HepG2 (cell line): ENCODE measurements around the gene CNNM3. TPM values are rescaled to one million over a fixed set of nuclear protein-coding genes. Genes with fewer than 3 reads are reported as not detected.
"Not testable (repeated sequence)": the region's sequence is repeated elsewhere in the genome, so short reads cannot be mapped to it uniquely, and the experiment has no call there.

Experiments
- ATAC-seq: fragments of 200-7000 bp; cut with Tn5 transposase; 3 replicates; pipeline ENCODE4 v1.9.1; 2020; ENCODE audit warnings: mild to moderate bottlenecking, moderate library complexity
- BruUV-seq: library from RNA; stranded (reverse); fragments of 400-500 nt; replicated peaks from 2 replicates; lab custom pipeline; 2021; lab: Mats Ljungman, UMichigan
- CTCF ChIA-PET: fragments of 300-600 bp; formaldehyde crosslinking; extraction: SDS; loops from one replicate; lab custom pipeline; 2021; ENCODE audit warnings: low total read pairs, inconsistent platforms, low intra/inter-chr PET ratio; lab: Yijun Ruan, JAX
- POLR2A ChIA-PET: fragments of 350-600 bp; sonication (Branson Sonifier 250); formaldehyde crosslinking; loops from one replicate; lab custom pipeline; 2020; ENCODE audit warnings: antibody characterized with exemption, inconsistent platforms; lab: Yijun Ruan, JAX
- DNase-seq: peaks from one replicate; pipeline ENCODE4 v3.0.0-alpha.2; 2015; ENCODE audit warnings: low spot score
- FAIRE-seq: peaks from 3 replicates; lab custom pipeline; 2011; peaks lifted over from hg19 to GRCh38; lab: Jason Lieb, UNC
- H2AFZ ChIP-seq: one replicate; pipeline ENCODE4 v1.6.1; 2011; ENCODE audit warnings: low read length, inconsistent platforms
- H3K27ac ChIP-seq: fragments of 300-600 bp; 3 replicates; pipeline ENCODE4 v1.8.0; 2011; ENCODE audit warnings: mixed run types, mild to moderate bottlenecking, mixed read lengths, low read length, inconsistent platforms; ENCODE audit not compliant: insufficient read depth; ENCODE audit errors: extremely low read length
- H3K27me3 ChIP-seq, 2 experiments: fragments of 200-600 bp in 1 of 2; 2 replicates in 1 of 2; 3 replicates in 1 of 2; pipeline versions ENCODE4 v1.6.0 to v1.8.0; 2011; ENCODE audit warnings: low read length in 2 of 2, mild to moderate bottlenecking in 2 of 2, moderate library complexity in 2 of 2, inconsistent platforms in 1 of 2; ENCODE audit not compliant: insufficient read depth in 2 of 2, control insufficient read depth in 1 of 2
- H3K36me3 ChIP-seq, 2 experiments: fragments of 200-600 bp in 1 of 2; replicated peaks in 1 of 2; 2 replicates in 1 of 2; 3 replicates in 1 of 2; pipeline versions ENCODE4 v1.5.1 to v1.8.0; 2011; ENCODE audit warnings: low read length in 2 of 2, inconsistent platforms in 1 of 2; ENCODE audit not compliant: insufficient read depth in 2 of 2, control insufficient read depth in 1 of 2
- H3K4me1 ChIP-seq: 2 replicates; pipeline ENCODE4 v1.5.1; 2012; ENCODE audit warnings: low read length, inconsistent platforms; ENCODE audit not compliant: insufficient read depth
- H3K4me2 ChIP-seq: 2 replicates; pipeline ENCODE4 v1.6.0; 2011; ENCODE audit warnings: low read depth, low read length, inconsistent platforms
- H3K4me3 ChIP-seq, 3 experiments: fragments of 200-600 bp in 1 of 3; sonication (generic), shearing (Covaris generic) in 1 of 3; replicated peaks in 1 of 3; 2 replicates each; pipeline ENCODE4 v1.5.1; 2011 to 2016; ENCODE audit warnings: low read length in 3 of 3, inconsistent platforms in 2 of 3, low read depth in 2 of 3, mild to moderate bottlenecking in 2 of 3, control low read depth in 1 of 3, mixed read lengths in 1 of 3; ENCODE audit not compliant: insufficient read depth in 1 of 3
- H3K79me2 ChIP-seq: one replicate; pipeline ENCODE4 v1.6.1; 2011; ENCODE audit warnings: low read length, inconsistent platforms; ENCODE audit not compliant: insufficient read depth
- H3K9ac ChIP-seq: 2 replicates; pipeline ENCODE4 v1.6.0; 2011; ENCODE audit warnings: mild to moderate bottlenecking, low read depth, low read length, inconsistent platforms; ENCODE audit not compliant: insufficient read depth
- H3K9me3 ChIP-seq: 2 replicates; pipeline ENCODE4 v1.5.1; 2012; ENCODE audit warnings: mild to moderate bottlenecking, low read length
- H4K20me1 ChIP-seq: 2 replicates; pipeline ENCODE4 v1.6.0; 2011; ENCODE audit warnings: inconsistent platforms, mild to moderate bottlenecking, low read length, moderate library complexity; ENCODE audit not compliant: insufficient read depth
- MTA3 ChIP-seq: sonication (generic); formaldehyde crosslinking; IDR thresholded peaks from 2 replicates; pipeline ENCODE4 v1.4.0; 2020; ENCODE audit warnings: missing genetic modification reagents
- NONO ChIP-seq, 2 experiments: fragments of 450-650 bp in 1 of 2; sonication (generic) in 1 of 2; formaldehyde crosslinking in 1 of 2; IDR thresholded peaks in 1 of 2; conservative IDR thresholded peaks in 1 of 2; 2 replicates each; pipeline versions ENCODE4 v1.6.1 to v1.8.0; 2017 to 2022; ENCODE audit warnings: mild to moderate bottlenecking in 1 of 2, missing genetic modification reagents in 1 of 2, moderate library complexity in 1 of 2
- RAD21 ChIP-seq: fragments of 450-650 bp; formaldehyde crosslinking; IDR thresholded peaks from 2 replicates; pipeline ENCODE4 v1.5.0; 2020; ENCODE audit warnings: mild to moderate bottlenecking
- SRSF1 ChIP-seq: fragments of 200-400 bp; formaldehyde crosslinking; optimal IDR thresholded peaks from 2 replicates; pipeline ENCODE3; 2017; ENCODE audit warnings: mild to moderate bottlenecking, low read depth, low read length, moderate library complexity
- ZBTB33 ChIP-seq: sonication (generic); formaldehyde crosslinking; IDR thresholded peaks from 2 replicates; pipeline ENCODE4 v1.4.0; 2020; ENCODE audit warnings: missing genetic modification reagents
- ZNF460 ChIP-seq: sonication (generic); formaldehyde crosslinking; IDR thresholded peaks from 2 replicates; pipeline ENCODE4 v1.5.1; 2020; ENCODE audit warnings: missing genetic modification reagents, mild to moderate bottlenecking, borderline replicate concordance
- ZNF672 ChIP-seq: sonication (generic); formaldehyde crosslinking; IDR thresholded peaks from 2 replicates; pipeline ENCODE4 v1.8.1; 2022; ENCODE audit warnings: missing genetic modification reagents
- WGBS: methylation state at CpG from one replicate; pipeline ENCODE4 v1.1.6; 2017; ENCODE audit warnings: low lambda C conversion rate; 5-methylcytosine and 5-hydroxymethylcytosine counted together
- in situ Hi-C: cut with HindIII; loops from 2 replicates; pipeline ENCODE4 v1.10.0; 2017; ENCODE audit warnings: low pct_unique_long_range_greater_than_20kb; ENCODE audit not compliant: extremely low pct_ligation_motif_present
- intact Hi-C: fragments of 100-400 bp; cut with micrococcal nuclease; formaldehyde crosslinking; loops from one replicate; pipeline ENCODE4 v1.10.0; 2022; ENCODE audit not compliant: unreplicated experiment
- polyA plus RNA-seq, 8 experiments: library from polyadenylated mRNA; depleted of rRNA in 3 of 8; stranded (reverse) in 7 of 8; unstranded in 1 of 8; fragments of >200 nt; fragmentation: Illumina TruSeq in 4 of 8; extraction: Trizol in 4 of 8; gene quantifications; 2 replicates each; pipeline versions ENCODE4 v1.2.1 to v1.2.3, GENCODE V29; 2011 to 2016; ENCODE audit warnings: low read depth in 4 of 8, missing spikeins in 1 of 8, mixed read lengths in 1 of 8; ENCODE audit not compliant: insufficient read depth in 1 of 8
- total RNA-seq, 5 experiments: library from RNA; depleted of rRNA; stranded (reverse); fragments of >200 nt; fragmentation: Illumina TruSeq; extraction: Trizol; gene quantifications; 2 replicates each; pipeline ENCODE4 v1.2.3, GENCODE V29; 2016; ENCODE audit warnings: low read depth in 1 of 5

CNNM3 gene
- total and polyA plus RNA-seq, 2 of the 13 experiments (the other 11 are each of a cell fraction or from before 2014, with no cell fraction given): 21.2 to 27.9 TPM

- TF ChIP-seq SRSF1 (no peak), RAD21 (peak; percentile 55), NONO (IDR thresholded peaks at IDR 0.05) (no peak), NONO (CRISPR knock-in tag; conservative IDR thresholded peaks at IDR 0.05) (0 out of 2 replicates have a peak, but pooled peaks have one; percentile 29)
Measured at GRCh38 chr2:96792772-96793749, 23.0 kb upstream of the CNNM3 start (continued).

GRCh38 chr2:96795076-96795475 is 21.0 kb upstream of the CNNM3 start:
- intact Hi-C loops: no loop called here
- Histone ChIP-seq H3K4me2 (no peak overlapping the region), H3K9ac (no peak overlapping the region), H3K36me3 (peaks cover 2 to 7% of the 10 kb centered on the region in 2 experiments; a peak in 2 of 5 replicates), H3K9me3 (no peaks in the 10 kb centered on the region), H2AFZ (no peak overlapping the region), H3K27me3 (no peaks in the 10 kb centered on the region), H4K20me1 (no peaks in the 10 kb centered on the region), H3K79me2 (no peaks in the 10 kb centered on the region), H3K4me3 (no peak overlapping the region), H3K27ac (no peak overlapping the region), H3K4me1 (peaks cover 17% of the 10 kb centered on the region)
- FAIRE-seq: no peak
- BruUV-seq: no TSS peak
- in situ Hi-C loops: no loop called here
- WGBS: 91% methylated on average over 6 of the region's 6 CpGs
- no peak for ATAC-seq
- ChIA-PET POLR2A (no interaction called here), CTCF (no interaction called here)
- TF ChIP-seq MTA3 (CRISPR knock-in tag) (no peak), ZNF672 (no peak)
- DNase-seq: no peak

DNA sequence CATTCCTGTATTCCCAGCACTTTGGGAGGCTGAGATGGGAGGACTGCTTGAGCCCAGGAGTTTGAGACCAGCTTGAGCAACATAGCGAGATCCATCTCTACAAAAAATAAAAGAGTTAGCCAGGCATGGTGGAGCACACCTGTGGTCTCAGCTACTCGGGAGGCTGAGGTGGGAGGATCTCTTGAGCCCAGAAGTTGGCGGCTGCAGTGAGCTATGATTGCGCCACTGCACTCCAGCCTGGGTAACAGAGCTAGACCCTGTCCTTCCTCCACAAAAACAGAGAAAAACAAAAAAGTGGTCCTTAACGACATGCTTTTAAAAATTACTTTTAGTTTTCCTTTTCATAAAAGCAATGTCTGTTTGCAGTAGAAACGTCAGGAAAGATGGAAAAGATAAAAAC is 19.6 kb upstream of the CNNM3 start:
- H3K27me3 ChIP-seq, FAIRE-seq, ATAC-seq, H3K36me3 ChIP-seq, intact Hi-C loops, H3K4me3 ChIP-seq, H3K4me2 ChIP-seq, in situ Hi-C loops, H4K20me1 ChIP-seq, CTCF ChIA-PET, H2AFZ ChIP-seq, POLR2A ChIA-PET, H3K79me2 ChIP-seq, H3K9me3 ChIP-seq, BruUV-seq, DNase-seq, H3K27ac ChIP-seq, H3K9ac ChIP-seq: not testable (repeated sequence)
- WGBS: 82% methylated on average over 6 of the region's 6 CpGs
- H3K4me1 ChIP-seq: peaks cover 30% of the 10 kb centered on the region
- peak; percentile 16; the same call in 1 of the 2 replicates for TF ChIP-seq ZNF460
- TF ChIP-seq ZBTB33 (CRISPR knock-in tag): peak; percentile 75
